AG10803 (cell line): Measurements from ENCODE around the gene EXOSC3.
"Not testable (repeated sequence)": the region's sequence is repeated elsewhere in the genome, so short reads cannot be mapped to it uniquely, and the experiment has no call there.

ENCODE experiments used
- DNase-seq: peaks from one replicate; pipeline ENCODE4 v3.0.0; 2010; ENCODE audit warnings: low read depth
- H3K4me3 ChIP-seq: 2 replicates; pipeline ENCODE4 v1.5.1; 2011; ENCODE audit warnings: mild to moderate bottlenecking, low read length, control low read depth
- CTCF ChIP-seq: conservative IDR thresholded peaks from 2 replicates; pipeline ENCODE4 v1.5.1; 2011; ENCODE audit warnings: mild to moderate bottlenecking, low read length, control low read depth, inconsistent platforms

EXOSC3 gene

GRCh38 chr9:37775216-37775919 lies 9.5 kb downstream of the EXOSC3 start:
- no peak overlapping the region for H3K4me3 ChIP-seq
- no peak for TF ChIP-seq CTCF
- DNase-seq: no peak

- H3K4me3 ChIP-seq: no peak overlapping the region
- no peak for DNase-seq
- TF ChIP-seq CTCF: no peak
Measured at GRCh38 chr9:37769995-37770394, 14.9 kb downstream of the EXOSC3 start.

GRCh38 chr9:37769306-37769705 lies 15.6 kb downstream of the EXOSC3 start:
- TF ChIP-seq CTCF: no peak
- no peak overlapping the region for H3K4me3 ChIP-seq
- no peak for DNase-seq

GRCh38 chr9:37765263-37765662 lies 19.6 kb downstream of the EXOSC3 start:
- DNase-seq, H3K4me3 ChIP-seq: not testable (repeated sequence)

GRCh38 chr9:37761511-37761910 lies 23.4 kb downstream of the EXOSC3 start:
- TF ChIP-seq CTCF: no peak
- peak; percentile 83 for DNase-seq
- H3K4me3 ChIP-seq: no peak overlapping the region

GRCh38 chr9:37760416-37761161 lies 24.3 kb downstream of the EXOSC3 start:
- no peak overlapping the region for H3K4me3 ChIP-seq
- peak; percentile 75 for DNase-seq
- TF ChIP-seq CTCF: no peak

- H3K4me3 ChIP-seq: no peak overlapping the region
- TF ChIP-seq CTCF: no peak
- no peak for DNase-seq
Measured at GRCh38 chr9:37758747-37759146, 26.1 kb downstream of the EXOSC3 start.
